ENCODE results near the gene AKT1S1.

AKT1S1 gene

DNA sequence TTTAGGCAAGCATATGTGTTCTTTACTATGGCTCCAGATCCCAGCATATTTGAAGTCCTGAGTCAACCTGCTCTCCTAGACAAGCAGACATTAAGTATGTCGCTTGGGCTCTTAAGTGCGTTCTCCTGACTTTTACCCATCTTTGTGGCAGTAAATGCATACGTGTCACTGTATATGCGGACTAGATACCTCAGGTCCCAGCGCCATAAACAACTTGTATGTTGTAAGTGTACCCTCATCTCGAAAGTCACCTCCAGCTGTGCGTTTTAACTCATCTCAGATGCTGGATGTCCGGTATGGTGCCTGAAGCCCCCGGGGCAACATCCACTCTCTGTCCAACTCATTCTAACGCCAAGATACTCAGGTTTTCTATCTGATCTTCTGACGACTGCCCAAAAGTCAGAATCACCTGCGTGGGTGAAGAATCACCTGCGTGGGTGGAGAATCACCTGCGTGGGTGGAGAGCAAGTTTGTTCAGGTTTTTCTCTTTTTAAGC, 24.5 kb downstream of the AKT1S1 start:
- no peak for DNase-seq

DNA sequence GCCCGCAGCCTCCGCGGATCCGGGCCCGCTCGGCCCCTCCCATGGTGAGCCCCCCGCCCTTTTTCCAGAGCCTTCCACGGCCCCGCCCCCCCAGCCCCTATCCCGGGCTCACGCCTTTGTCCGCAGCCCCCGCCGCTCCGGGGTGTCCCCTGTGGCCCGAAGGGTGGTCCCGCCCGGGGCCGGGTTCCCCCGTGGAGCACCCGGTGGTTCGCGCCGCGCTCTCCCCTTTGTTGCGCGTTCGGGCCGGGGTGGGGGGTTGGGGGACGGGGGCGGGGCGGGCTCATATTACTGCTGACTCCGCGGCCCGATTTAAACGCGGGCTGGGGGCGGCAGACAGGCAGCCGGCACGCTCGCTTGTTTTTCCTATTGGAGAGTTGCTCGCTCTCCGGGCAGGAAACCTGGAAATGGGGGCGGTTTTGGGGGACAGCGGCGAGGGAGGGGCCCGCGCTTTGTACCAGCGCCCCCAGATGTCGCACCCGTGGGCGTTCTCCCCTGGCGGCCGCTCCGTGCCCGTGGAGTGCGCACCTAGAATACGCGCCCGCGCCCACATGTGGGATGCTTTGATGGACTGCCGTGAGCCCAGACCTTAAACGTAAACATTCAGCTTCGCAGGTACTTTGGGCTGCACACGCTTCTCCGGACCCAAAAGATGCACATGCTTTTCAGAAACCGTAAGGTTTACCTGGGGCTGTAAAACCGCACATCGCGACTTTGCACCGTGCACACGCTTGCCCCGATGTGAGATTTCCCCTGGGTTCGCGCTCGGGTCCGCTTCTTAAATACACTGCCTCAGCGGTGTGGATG, 25.5 kb downstream of the AKT1S1 start:
- peak; percentile 29 for DNase-seq

DNA sequence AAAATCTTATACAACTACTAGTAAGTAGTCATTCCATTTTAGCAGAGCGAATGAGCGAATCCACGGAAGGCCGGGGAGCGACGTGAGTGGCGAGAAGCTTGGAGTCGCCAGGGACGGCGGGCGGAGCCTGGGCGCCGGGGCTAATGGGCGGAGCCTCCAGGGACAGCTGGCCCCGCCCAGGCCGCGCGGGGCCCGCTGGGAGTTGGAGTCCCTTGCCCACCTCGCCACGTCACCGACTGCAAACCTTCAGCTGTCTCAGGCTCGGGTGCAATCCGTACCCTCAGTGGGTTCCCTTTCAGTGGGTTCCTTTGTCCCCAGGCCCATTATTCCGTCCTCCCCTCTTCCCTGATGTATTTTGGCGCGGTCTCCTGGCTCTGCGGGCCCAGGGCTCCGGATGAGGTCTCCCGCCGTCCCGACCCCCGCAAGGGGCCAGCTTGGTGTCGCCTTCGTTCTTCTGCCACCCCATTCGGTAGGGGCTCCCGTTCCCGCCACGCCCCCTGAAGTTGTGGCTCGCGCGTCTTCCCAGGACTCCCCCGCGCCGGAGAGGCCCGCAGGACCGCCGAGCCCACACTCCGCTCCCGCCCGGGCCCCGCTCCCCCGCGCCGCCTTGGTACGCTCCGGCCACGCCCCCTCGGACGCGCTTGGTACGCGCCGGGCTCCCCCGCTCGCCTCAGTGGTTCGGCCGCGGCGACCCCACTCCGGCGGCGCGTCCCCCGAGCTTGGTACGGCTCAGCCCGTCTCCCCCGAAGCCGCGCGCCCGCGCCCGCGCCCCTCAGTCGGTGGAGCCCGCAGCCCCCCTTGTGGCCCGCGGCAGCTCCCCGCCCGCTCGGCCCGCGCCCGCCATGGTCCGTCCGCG, 26.4 kb downstream of the AKT1S1 start, which contains the start of gene PTOV1:
Gene PTOV1 (plus strand): TSS at position 673 of the 856 bp plus-strand sequence.
- DNase-seq: peak; percentile 88

DNA sequence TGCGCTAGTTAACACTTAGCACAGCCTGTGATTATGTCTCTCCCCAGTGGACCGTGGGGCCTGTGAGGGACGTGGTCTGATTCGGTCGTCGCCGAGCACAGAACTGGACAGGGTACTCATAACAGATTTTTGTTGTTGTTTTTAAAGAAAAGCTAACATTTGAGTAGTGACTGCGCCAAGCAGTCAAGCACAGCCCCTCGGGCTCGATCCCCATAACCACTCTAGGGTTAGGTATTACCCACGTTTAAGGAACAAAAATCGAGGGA, 27.0 kb downstream of the AKT1S1 start:
- no peak for DNase-seq

DNA sequence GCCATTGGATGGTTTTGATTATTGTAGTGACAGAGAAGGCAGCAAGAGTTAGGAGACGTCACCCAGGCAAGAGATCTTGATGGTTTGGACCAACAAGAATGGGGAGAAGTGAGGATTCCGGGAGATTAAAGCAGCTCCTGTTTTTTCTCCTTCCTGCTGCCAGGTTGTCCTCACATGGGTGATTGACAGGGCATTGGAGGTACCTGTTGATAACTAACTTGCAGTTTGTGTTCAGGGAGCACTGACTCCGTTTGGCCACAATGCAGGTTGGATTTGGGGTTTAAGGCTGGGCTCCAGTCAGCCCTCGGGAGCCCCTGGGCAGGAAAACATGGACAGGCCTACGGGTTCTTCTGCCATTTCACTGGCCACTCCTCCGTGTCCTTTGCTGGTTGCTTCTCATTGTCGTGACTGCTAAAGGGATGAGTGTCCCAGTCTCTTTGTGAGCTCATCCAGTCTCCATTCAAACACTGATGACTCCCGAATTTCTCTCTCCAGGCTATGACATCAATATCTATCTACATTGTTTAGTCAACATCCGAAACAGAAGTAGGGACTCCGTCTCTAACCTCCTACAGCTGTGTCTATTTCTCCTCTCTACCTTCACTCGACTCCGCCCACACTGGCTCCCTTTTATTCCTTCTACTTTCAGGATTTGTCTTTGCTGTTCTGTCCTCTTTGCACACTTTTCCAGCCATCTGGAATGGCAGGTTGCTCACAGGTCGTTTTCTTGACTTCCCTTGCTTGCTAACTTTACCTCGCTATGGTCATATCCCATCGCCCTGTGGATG, 27.5 kb downstream of the AKT1S1 start:
- DNase-seq: no peak

DNA sequence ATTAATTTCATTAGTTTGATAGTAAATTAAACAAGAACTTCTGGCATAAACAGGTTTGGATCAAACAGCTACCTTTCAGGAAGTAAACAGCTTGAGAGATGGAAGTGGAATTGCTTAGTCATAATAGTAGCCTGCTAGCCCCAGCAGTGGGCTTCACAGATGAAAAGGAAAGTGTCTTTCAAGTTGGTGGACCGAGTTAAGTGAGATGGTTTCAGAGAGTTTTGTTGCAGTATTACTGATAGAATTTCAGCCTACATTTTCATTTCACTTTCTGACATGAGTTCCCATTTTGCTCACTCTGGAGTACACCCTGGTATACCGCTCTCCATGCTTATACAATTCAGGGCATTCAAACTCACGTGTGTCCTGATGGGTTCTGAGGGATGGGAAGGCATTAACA, 28.2 kb downstream of the AKT1S1 start:
- no peak for DNase-seq

DNA sequence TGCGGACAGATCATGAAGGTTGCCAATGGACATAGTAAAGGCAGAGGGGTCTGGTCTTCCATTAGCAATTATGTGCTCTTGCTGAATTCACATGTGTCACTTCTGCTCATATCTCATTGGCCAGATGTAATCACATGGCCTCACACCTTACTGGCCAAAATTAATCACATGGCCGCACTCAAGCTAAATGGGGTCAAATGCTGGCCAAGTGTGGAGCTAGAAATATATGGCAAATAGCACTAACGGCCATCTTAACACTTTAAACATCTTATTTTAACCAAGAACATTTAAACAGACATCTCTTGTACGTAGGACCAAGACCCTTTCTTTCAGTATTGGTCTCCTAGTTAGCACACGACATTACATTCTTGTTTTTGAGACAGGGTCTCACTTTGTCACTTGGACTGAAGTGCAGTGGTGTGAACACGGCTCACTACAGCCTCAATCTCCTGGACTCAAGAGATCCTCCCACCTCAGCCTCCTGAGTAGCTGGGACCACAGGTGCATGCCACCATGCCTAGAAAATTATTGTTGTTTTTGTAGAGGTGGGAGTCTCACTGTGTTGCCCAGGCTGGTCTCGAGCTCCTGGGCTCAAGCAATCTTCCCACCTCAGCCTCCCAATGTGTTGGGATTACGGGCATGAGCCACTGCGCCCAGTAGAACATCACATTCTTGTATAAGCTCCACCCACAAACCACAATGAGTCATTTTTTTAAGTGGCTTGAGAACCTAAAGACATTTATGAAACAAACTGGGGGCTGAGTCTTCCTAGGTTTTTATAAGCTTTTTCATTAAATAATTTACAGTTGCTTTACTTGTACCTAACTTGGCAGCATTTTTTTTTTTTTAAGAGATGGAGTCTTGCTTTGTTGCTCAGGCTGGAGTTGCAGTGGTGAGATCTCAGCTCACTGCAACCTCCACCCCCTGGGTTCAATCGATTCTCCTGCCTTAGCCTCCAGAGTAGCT, 29.1 kb downstream of the AKT1S1 start:
- no peak for DNase-seq

DNA sequence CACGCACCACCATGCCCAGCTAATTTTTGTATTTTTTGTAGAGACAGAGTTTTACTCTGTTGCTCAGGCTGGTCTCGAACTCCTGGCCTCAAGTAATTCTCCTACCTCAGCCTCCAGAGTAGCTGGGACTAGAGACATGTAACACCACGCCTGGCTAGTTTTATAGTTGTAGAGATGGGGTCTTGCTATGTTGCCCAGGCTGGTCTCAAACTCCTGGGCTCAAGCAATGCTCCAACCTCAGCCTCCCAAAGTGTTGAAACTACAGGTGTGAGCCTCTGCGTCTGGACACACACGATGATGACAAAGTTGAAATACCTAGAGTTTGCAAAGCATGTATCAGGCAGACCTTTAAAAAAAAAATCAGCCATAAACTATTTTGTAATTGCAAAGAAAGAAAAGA, 30.7 kb downstream of the AKT1S1 start:
- DNase-seq: no peak

DNA sequence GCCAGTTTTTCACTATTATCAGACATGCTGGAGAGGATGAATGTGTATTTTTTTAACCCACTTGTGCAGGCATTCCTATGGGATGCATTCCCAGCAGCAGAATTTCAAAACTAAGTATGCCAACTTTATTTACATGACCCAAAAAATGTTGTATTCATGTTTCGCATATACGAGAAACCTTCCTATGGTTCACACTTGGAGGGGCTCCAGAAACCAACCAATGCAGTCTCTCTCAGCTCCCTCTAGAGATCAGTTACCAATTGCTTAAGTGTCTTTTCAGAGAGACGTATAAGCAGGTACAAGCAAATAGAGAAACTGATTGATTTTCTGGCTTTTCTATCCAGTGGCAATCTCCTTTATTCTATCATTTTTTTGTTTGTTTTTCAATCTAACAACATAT, 31.7 kb downstream of the AKT1S1 start:
- DNase-seq: no peak

DNA sequence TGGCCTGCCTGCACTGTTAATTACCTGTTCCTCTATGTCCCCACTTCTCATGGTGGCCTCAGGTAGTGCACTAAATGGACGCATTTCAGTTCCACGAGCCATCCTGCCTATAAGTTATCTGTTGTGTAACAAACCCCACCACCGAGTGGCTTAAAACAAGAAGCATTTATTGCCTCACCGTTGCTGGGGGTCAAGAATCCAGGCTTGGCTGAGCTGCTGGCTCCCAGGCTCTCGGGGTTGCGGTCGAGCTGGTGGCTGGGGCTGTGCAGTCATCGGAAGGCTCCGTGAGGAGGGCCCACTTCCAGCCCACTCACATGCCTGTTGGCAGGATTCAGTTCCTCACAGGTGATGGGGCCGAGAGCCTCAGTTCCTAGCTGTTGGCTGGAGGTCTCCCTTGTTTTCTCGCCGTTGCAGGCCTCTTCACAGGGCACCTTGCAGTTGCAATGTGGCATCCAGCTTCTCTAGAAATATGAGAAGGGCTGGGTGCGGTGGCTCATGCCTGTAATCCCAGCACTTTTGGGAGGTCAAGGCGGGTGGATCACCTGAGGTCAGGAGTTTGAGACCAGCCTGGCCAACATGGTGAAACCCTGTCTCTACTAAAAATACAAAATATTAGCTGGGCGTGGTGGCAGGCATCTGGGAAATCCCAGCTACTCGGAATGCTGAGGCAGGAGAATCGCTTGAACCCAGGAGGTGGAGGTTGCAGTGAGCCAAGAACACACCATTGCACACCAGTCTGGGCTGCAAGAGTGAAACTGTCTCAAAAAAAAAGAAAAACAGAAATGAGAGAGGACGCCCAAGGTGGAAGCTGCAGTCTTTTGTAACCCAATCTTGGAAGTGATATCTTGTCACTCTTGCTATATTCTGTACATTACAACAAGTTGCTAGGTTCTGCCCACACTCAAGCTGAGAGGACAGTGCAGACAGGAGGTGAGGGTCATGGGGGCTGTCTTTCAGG, 32.7 kb downstream of the AKT1S1 start:
- DNase-seq: no peak

DNA sequence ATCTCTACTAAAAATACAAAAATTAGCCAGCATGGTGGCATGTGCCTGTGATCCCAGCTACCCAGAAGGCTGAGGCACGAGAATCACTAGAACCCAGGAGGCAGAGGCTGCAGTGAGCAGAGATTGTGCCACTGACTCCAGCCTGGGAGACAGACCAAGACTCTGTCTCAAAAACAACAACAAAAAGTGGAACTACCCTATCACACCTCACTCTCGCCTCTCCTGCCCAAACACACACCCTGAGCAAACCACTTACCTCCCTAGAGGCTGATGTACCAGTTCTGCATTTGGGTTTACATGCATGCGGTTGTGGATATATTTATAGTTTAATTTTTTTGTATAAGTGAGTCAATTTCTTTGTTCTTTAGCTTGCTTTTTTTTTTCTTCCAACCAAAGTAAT, 33.9 kb downstream of the AKT1S1 start:
- DNase-seq: peak; percentile 50

DNA sequence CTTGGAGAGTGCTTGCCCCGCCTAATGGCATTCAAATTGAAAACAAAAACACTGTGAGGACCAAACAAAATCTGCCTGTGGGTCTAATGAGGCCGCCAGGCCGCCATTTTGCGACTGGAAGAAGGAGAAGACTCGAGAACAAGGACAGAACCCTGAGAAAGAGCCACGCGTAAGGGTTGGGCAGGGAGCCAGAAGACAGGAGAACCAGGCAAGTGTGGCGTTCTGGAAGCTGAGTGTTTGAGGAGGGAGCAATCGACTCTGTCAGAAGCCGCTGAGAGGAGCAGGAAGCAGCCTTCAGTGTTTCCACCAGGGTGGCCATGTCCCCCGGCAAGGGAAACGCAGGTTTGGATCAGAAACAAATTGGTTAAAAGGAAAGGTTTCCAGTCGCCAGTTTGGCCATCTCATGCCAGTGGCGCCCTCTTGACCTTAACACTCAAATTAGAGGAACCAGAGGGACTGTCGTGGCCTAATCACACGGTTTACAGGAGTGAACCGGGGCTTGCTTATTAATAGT, 36.4 kb downstream of the AKT1S1 start:
- no peak for DNase-seq

DNA sequence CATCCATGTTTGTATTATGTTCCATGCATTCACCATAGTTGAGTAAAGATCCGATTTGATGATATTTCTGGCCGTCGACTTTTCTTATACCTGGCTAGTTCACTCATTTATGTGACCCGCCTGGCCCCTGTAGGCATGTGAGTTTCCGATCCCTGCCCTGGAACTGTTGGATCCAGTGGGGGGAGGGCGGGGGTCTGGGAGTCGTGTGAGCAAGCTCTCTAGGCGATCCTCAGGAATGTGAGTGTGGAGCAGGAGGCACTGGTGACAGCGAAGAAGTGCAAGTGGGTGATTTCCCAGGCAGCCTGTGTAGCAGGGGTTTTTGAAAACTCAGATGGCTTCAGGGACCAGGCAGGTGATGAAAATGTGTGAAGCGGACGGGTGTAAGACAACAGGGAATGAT, 36.8 kb downstream of the AKT1S1 start:
- no peak for DNase-seq

DNA sequence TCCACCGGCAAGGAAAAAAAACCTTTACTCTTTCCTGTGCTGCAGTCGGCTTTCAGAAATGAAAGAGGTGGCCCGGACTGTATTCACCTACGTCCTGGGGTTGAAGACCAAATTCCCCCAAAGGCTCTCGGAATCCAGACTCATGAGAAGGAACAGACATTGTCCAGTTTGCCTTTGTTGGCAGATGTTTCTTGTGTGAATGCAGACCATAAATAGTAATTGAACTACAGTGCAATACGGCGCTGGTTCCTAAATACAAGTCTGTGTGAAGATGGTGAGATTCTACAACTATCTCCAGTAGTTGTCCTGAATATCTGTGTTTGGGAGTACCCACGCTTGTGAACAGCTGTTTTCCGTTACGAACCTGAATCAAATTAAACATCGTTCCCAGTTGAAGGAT, 37.4 kb downstream of the AKT1S1 start:
- no peak for DNase-seq

DNA sequence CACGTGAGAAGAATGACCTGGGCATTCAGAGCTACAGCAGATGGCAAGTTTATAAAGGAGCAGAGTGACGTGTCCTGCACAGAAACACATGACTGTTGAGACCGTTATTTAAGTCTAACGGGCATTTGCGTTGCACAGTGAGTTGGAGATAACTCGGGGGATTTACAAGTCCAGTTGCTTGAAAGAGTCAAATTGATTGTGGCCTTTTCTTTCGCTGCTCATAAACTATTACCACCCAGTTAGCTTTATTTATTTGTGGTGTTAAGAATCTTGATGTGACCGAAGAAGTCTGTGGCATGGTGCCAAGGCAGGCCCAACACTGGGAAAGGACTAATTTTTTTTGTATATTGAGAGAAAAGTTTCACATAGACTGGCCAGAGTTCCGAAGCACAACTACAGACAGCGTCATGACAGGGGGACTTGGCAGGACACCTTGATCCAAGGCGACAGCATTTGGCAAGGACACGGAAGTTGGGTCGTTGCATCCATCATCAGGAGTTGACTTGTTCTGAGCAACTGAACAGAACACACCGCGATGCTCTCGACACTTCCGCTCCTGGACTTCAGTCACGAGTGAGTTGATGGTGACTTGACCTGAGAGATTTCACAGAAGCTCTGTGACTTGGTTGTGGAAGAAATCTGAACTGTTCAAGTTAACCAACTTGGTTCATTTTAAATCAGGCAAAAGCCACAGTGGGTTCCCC, 38.1 kb downstream of the AKT1S1 start:
- no peak for DNase-seq

DNA sequence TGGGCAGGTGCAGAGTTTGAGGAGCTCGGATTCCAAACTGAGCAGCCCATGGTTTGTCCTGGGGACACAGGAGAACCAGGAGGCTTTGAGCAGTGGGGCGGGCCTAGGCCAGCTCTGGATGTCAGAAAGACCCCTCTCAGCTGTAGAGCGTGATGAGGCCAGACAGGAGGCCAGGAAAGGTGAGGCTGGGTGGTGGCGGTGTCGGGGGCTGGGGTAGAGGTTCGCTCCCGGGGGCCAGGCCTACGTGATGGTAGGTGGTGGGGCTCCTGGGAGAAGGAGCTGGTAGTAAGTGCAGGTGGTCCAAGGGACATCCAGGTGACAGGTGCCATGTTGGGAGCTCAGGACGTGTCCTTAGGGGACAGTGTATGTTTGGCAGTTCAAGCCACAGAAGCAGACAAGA, 39.7 kb downstream of the AKT1S1 start:
- no peak for DNase-seq

DNA sequence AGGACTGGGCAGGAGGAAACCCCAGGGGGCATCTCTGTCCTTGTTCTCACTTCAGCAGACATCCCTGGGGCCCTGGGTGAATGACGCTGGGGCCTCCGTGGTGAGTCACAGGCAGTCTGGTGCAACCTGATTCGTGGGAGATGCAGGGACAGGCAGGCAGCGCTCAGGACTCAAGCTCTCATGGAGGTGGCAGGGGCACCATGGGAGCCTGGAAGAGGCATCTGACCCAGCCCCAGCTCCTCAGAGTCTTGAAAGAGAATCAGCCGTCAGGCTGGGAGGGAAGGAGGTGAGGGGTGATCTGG, 40.2 kb downstream of the AKT1S1 start:
- no peak for DNase-seq

DNA sequence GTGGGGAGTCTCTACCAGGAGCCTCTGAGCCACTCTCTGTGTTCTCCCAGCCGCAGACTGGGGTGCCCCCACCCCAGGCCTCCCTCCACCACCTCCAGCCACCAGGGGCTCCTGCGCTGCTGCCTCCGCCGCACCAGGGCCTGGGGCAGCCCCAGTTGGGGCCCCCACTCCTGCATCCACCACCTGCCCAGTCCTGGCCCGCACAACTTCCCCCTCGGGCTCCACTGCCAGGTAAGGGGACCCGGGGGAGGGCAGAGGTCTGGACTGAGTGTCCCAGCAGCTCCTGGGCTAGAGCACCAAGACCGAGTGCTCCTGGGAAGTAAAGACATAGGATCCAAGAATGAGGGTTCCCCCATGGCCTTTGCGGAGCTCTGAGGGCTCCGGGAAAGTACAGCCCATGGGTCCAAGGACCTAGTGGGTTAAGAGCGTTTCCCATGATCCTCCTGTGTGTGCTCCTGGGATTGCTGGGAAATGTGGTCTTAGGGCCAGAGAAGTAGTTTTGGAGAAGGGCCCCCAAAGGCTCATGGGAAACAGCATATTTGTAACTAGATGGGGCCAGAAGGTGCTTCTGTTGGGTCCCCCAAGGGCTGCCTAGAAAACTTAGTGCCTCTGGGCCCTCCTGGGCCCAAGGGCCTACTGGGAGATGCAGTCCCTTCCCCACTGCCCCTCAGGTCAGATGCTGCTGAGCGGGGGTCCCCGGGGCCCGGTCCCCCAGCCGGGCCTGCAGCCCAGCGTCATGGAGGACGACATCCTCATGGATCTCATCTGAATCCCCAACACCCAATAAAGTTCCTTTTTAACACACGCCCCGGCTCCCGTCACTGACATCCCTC, 40.8 kb downstream of the AKT1S1 start:
- DNase-seq: no peak

DNA sequence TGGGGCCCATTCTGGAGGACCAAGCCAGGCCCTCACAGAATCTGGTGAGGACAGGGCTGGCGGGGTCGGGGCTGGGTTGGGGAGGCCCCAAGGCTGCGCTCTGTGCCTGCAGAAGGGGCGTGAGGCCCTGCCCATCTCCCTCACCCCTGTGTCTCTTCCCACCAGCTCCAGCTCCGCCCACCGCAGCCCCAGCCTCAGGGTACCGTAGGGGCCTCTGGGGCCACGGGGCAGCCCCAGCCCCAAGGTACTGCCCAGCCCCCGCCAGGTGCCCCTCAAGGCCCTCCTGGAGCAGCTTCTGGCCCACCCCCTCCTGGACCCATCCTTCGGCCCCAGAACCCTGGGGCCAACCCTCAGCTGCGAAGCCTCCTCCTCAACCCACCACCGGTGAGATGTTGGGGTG, 41.6 kb downstream of the AKT1S1 start:
- DNase-seq: no peak
